ENCODE data around the gene DLG2.
A peak's percentile ranks its signal among the peaks of the same experiment; 100 is the strongest.
"Not testable (repeated sequence)": the region's sequence is repeated elsewhere in the genome, so short reads cannot be mapped to it uniquely, and the experiment has no call there.

Gene DLG2

GRCh38 chr11:85647078-85647477, 19.9 kb upstream of the DLG2 start:
- DNase-seq (ENCODE audit: low read depth in 2 of 3, low spot score in 1 of 3), result no peak

GRCh38 chr11:85643191-85643614, 16.1 kb upstream of the DLG2 start:
- DNase-seq (ENCODE audit: low read depth in 2 of 3, low spot score in 1 of 3), result no peak

- DNase-seq (ENCODE audit: low read depth in 2 of 3, low spot score in 1 of 3), result no peak
Measured at GRCh38 chr11:85634747-85635146, 7.6 kb upstream of the DLG2 start.

- DNase-seq (ENCODE audit: low read depth in 2 of 3, low spot score in 1 of 3), result peak in 1 of 3 donors; percentile 12
Measured at GRCh38 chr11:85628771-85629341, 1.7 kb upstream of the DLG2 start.

- peak; percentile 93 to 96 (median 96) for DNase-seq (ENCODE audit: low read depth in 2 of 3, low spot score in 1 of 3)
Measured at GRCh38 chr11:85627998-85628770, 1.0 kb upstream of the DLG2 start, which contains the start of gene TMEM126B. Gene TMEM126B, plus strand, starts transcription at chr11:85628593. Its CDS starts 15 bp downstream, at chr11:85628608.

GRCh38 chr11:85626496-85626895, 648 bp downstream of the DLG2 start:
- no peak for DNase-seq (ENCODE audit: low read depth in 2 of 3, low spot score in 1 of 3)

- DNase-seq (ENCODE audit: low read depth in 2 of 3, low spot score in 1 of 3), result no peak
Measured at GRCh38 chr11:85620256-85620655, 6.9 kb downstream of the DLG2 start.

GRCh38 chr11:85619499-85619898, 7.6 kb downstream of the DLG2 start:
- DNase-seq (ENCODE audit: low read depth in 2 of 3, low spot score in 1 of 3), result peak in 1 of 3 donors; percentile 5

GRCh38 chr11:85611643-85612042, 15.5 kb downstream of the DLG2 start:
- not testable (repeated sequence) for DNase-seq (ENCODE audit: low read depth in 2 of 3, low spot score in 1 of 3)

- DNase-seq (ENCODE audit: low read depth in 2 of 3, low spot score in 1 of 3), result not testable (repeated sequence)
Measured at GRCh38 chr11:85609286-85609685, 17.9 kb downstream of the DLG2 start.

GRCh38 chr11:85608621-85609020, 18.5 kb downstream of the DLG2 start:
- not testable (repeated sequence) for DNase-seq (ENCODE audit: low read depth in 2 of 3, low spot score in 1 of 3)

GRCh38 chr11:85606237-85606636, 20.9 kb downstream of the DLG2 start:
- not testable (repeated sequence) for DNase-seq (ENCODE audit: low read depth in 2 of 3, low spot score in 1 of 3)

- no peak for DNase-seq (ENCODE audit: low read depth in 2 of 3, low spot score in 1 of 3)
Measured at GRCh38 chr11:85603220-85603619, 23.9 kb downstream of the DLG2 start.

- DNase-seq (ENCODE audit: low read depth in 2 of 3, low spot score in 1 of 3), result no peak
Measured at GRCh38 chr11:85602526-85603213, 24.5 kb downstream of the DLG2 start.

GRCh38 chr11:85599083-85599482, 28.1 kb downstream of the DLG2 start:
- no peak for DNase-seq (ENCODE audit: low read depth in 2 of 3, low spot score in 1 of 3)

GRCh38 chr11:85596886-85597285, 30.3 kb downstream of the DLG2 start:
- DNase-seq (ENCODE audit: low read depth in 2 of 3, low spot score in 1 of 3), result no peak

- peak in 1 of 3 donors; percentile 8 for DNase-seq (ENCODE audit: low read depth in 2 of 3, low spot score in 1 of 3)
Measured at GRCh38 chr11:85595285-85595884, 31.8 kb downstream of the DLG2 start.

- no peak for DNase-seq (ENCODE audit: low read depth in 2 of 3, low spot score in 1 of 3)
Measured at GRCh38 chr11:85590848-85591483, 36.2 kb downstream of the DLG2 start.

GRCh38 chr11:85589373-85589772, 37.8 kb downstream of the DLG2 start:
- DNase-seq (ENCODE audit: low read depth in 2 of 3, low spot score in 1 of 3), result no peak

- no peak for DNase-seq (ENCODE audit: low read depth in 2 of 3, low spot score in 1 of 3)
Measured at GRCh38 chr11:85582111-85582510, 45.0 kb downstream of the DLG2 start.

- no peak for DNase-seq (ENCODE audit: low read depth in 2 of 3, low spot score in 1 of 3)
Measured at GRCh38 chr11:85575388-85575787, 51.8 kb downstream of the DLG2 start.

Data from stimulated activated CD4-positive, alpha-beta T cell treated with anti-CD3 and anti-CD28 coated beads, Interleukin-12 subunit alpha, Interleukin-12 subunit beta, amount 100 ng/mL, for 48 hours (primary cell).